ENCODE results near the gene ALDOB.

Gene ALDOB

DNA sequence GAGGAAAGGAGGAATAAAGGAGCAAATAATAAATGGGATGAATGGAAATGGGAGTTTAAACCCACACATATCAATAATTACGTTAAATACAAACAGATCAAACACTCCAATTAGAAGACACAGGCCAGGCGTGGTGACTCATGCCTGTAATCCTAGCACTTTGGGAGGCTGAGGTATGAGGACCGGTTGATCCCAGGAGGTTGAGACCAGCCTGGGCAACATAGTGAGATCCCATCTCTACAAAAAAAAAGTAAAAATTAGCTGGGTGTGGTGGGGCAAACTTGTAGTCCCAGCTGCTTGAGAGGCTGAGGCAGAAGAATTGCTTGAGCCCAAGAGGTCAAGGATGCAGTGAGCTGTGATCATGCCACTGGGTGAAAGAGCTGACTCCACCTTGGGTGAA lies 54.5 kb downstream of the ALDOB start:
- no peak for FAIRE-seq

DNA sequence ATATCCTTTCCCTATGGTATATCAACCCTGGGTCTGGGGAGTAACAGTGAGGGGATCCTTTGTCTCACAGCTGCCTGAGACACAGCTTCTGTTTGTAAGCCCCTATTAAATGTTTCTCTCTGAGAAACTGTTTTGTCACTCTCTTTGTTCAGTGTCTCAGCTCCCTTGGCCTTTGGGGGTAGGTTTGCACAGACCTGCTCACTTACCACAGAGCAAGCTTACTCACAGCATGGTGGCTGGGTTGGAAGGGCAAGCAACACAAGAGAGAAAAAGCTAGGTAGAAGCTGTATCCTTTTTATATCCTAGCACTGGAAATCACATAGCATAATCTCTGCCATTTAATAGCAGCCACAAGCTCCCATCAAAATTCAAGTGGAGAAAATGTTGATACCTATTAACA lies 55.3 kb downstream of the ALDOB start:
- no peak for FAIRE-seq

DNA sequence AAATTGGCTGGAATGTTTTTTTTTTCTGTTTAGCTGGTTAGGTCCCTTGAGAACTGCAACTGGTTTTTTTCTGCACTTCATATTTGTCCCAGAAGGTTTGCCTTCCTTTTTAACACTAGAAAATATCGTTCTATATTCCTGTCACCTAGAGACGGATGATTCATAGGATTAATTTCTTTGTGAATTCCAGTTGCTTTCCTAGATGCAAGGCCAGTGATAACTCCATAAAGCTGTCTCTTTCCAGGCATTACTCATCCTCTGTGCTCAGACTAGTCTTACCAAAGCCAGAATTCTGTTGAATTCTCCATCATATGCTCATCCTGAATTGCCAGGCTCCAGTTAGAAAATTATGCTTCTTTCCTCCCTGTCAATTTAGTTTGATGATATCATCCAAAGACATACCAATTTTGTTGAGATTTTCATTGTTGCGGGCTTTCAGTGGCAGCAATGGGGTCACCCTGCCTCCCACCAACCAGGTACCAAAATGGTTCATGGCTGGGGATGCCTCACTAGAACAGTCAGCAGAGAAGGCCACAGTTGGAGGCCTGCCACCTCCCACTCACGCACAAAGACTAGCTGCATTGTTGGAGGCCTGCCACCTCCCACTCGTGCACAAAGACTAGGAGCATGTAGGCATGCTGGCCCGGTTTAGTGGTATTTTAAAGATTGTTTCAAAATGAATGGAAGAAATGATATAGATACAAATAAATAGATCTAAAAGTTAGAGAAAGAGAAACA lies 59.3 kb downstream of the ALDOB start:
- FAIRE-seq = no peak

DNA sequence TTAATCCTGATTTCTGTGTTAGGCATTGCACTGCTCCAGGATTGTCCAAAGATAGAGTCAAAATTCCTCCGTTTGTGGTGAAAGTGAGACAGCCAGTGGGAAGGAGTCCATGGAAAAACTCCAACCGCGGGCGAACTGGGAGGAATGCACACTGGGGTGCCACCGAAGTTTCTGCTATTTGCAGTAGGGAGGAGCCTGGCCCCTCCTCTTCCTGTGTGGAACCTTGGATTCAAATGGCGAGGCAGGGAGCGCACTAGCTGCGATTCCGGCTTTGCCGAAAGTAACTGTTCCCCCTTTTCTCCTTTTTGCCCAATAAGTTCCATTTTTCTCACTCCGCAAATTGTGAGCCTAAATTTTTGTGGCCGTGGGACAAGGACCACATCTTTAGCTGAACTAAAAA lies 60.0 kb downstream of the ALDOB start:
- FAIRE-seq = no peak

DNA sequence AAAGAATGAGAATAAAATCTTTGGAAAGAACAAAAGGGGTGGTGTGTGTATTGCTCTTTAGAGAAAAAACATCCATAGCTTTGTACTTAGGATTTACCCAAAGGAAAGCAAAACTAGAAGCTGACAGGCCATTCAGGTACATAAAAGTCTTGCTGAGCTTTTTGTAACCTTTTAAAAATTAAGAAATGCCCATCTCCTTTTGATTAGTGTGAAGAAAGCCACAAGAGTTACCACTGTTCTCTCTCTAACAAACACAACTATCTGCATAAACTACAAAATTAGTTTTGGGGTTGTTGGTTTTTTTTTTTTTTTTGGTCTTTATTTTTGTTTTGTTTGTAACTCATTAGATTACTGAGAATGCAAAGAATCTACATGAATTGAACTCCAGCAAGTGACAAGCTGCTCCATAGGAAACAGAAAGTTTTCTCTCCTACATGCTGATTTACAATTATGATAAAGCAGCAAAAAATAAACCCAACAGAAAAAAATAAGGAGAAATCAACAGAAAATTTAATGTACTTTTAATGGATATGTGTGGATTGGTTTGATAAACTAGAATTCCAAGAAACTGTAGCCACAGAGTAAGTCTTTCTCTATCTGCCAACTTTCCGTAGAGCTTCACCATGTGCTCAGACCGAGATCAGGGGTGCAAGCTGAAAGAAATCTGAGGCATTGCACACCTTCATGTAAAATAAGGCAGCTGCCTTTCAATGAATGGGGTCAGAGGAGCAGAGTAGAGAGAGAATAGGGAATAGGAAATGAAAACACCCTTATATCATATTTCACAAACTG lies 63.1 kb downstream of the ALDOB start:
- no peak for FAIRE-seq

DNA sequence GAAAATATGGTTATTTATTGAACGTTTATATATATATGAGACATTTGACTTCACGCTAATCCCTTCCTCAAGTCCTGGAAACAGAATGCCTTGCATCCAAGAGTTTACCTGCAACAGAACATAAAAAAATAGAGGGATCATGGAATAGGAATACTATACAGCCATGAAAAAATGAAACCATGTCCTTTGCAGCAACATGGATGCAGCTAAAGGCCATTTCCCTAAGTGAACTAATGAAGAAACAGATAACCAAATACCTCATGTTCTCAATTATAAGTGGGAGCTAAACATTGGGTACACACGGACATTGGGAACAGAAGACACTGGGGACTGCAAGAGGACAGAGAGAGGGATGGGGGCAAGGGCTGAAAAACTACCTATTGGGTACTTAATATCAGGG lies 63.8 kb downstream of the ALDOB start:
- FAIRE-seq = no peak

All from G401.6 (cell line).